MM.1S (cell line): ENCODE measurements around the gene SAMD13.

Experiments
- DNase-seq: peaks from one replicate; pipeline ENCODE4 v3.0.0-alpha.2; 2015
- H2AFZ ChIP-seq: fragments of 300-600 bp; sonication (generic); 2 replicates; pipeline ENCODE4 v1.6.0; 2016; ENCODE audit warnings: antibody characterized with exemption, low read length
- H3F3A ChIP-seq: fragments of 300-600 bp; sonication (generic); 2 replicates; pipeline ENCODE4 v1.6.1; 2016; ENCODE audit warnings: mild to moderate bottlenecking, antibody characterized with exemption, low read length, moderate library complexity, mixed read lengths; ENCODE audit not compliant: insufficient read depth
- H3K27ac ChIP-seq: fragments of 300-600 bp; sonication (generic); 2 replicates; pipeline ENCODE4 v1.5.1; 2016; ENCODE audit warnings: mild to moderate bottlenecking, low read length
- H3K27me3 ChIP-seq: fragments of 300-600 bp; sonication (generic); replicated peaks from 2 replicates; pipeline ENCODE4 v1.6.0; 2016; ENCODE audit warnings: low read length; ENCODE audit not compliant: insufficient read depth
- H3K36me3 ChIP-seq: fragments of 300-600 bp; sonication (generic); replicated peaks from 2 replicates; pipeline ENCODE4 v1.6.1; 2016; ENCODE audit warnings: mild to moderate bottlenecking, low read length, mixed read lengths; ENCODE audit not compliant: insufficient read depth
- H3K4me1 ChIP-seq: fragments of 300-600 bp; sonication (generic); 2 replicates; pipeline ENCODE4 v1.6.1; 2016; ENCODE audit warnings: low read length, mixed read lengths
- H3K4me2 ChIP-seq: fragments of 300-600 bp; sonication (generic); 2 replicates; pipeline ENCODE4 v1.6.0; 2016; ENCODE audit warnings: low read depth, low read length
- H3K4me3 ChIP-seq: fragments of 300-600 bp; sonication (generic); 2 replicates; pipeline ENCODE4 v1.5.1; 2016; ENCODE audit warnings: low read length, mixed read lengths
- H3K79me2 ChIP-seq: fragments of 300-600 bp; sonication (generic); 2 replicates; pipeline ENCODE4 v1.6.1; 2016; ENCODE audit warnings: mixed run types, low read length, mixed read lengths
- H3K9ac ChIP-seq: fragments of 300-600 bp; sonication (generic); 2 replicates; pipeline ENCODE4 v1.6.1; 2016; ENCODE audit warnings: low read length, mixed read lengths
- H3K9me2 ChIP-seq: fragments of 300-600 bp; sonication (generic); replicated peaks from 2 replicates; pipeline ENCODE4 v1.6.1; 2016; ENCODE audit warnings: mild to moderate bottlenecking, low read length, mixed read lengths; ENCODE audit not compliant: insufficient read depth
- H3K9me3 ChIP-seq: fragments of 300-600 bp; sonication (generic); replicated peaks from 2 replicates; pipeline ENCODE4 v1.6.1; 2016; ENCODE audit warnings: mild to moderate bottlenecking, low read length, mixed read lengths; ENCODE audit not compliant: insufficient read depth
- H4K20me1 ChIP-seq: fragments of 300-600 bp; sonication (generic); 2 replicates; pipeline ENCODE4 v1.6.1; 2016; ENCODE audit warnings: mild to moderate bottlenecking, low read length, moderate library complexity, mixed read lengths; ENCODE audit not compliant: insufficient read depth
- EZH2 ChIP-seq: fragments of 300-600 bp; sonication (generic); optimal IDR thresholded peaks from 2 replicates; pipeline ENCODE3; 2017; ENCODE audit warnings: low read depth, mild to moderate bottlenecking, antibody characterized with exemption, low read length, mixed read lengths
- EZH2phosphoT487 ChIP-seq: fragments of 300-600 bp; sonication (generic); IDR thresholded peaks from 2 replicates; pipeline ENCODE4 v1.6.1; 2018; ENCODE audit warnings: antibody characterized with exemption, low read length
- TF ChIP-seq, protein P1 (sequence below): fragments of 300-600 bp; sonication (generic); IDR thresholded peaks from 2 replicates; pipeline ENCODE4 v1.5.1; 2016; ENCODE audit warnings: antibody characterized with exemption, low read length, mixed read lengths

Gene SAMD13

DNA sequence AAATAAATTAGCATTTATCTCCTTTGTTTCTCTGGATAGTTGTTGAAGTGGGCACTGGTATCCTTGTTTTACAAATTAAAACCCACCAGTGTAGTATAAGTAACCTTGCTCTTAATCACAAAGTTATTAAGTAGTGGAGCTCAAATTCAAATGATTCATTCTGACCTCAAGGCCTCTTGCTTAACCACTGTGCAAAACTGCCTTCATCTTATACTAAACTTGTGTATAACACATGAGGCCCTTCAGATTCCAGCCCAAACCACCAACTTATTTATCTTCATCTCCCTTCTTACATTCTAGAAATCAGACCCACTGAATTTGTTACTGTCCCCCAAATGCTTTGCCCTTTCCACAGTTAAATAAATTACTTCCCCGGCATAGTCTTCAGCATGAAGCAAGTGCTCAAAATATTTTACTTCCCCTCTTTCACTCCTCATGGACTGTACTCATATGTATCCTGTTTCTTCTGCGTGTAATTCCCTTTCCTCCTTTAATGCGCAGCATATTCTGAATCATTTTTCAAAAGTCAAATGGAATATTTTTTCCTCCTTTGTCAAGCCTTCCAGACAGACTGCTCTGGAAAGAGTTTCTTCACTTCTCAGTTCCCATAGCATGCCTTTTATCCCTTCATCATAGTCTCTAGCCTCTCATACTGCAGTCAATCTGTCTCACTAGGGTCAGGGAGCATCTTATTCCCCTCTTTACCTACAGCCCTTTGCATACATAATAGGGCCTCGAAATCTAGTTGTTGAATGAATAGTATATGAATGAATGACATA, 77.8 kb downstream of the SAMD13 start:
- H3K27me3 ChIP-seq, result no peaks in the 10 kb centered on the region
- H3K9me3 ChIP-seq, result no peaks in the 10 kb centered on the region
- no peaks in the 10 kb centered on the region for H3K9me2 ChIP-seq
- H2AFZ ChIP-seq, result no peak overlapping the region
- H3K4me3 ChIP-seq, result no peak overlapping the region
- H3K4me2 ChIP-seq, result no peak overlapping the region
- no peaks in the 10 kb centered on the region for H3F3A ChIP-seq
- DNase-seq, result no peak
- H3K79me2 ChIP-seq, result no peaks in the 10 kb centered on the region
- H3K4me1 ChIP-seq, result no peaks in the 10 kb centered on the region
- no peaks in the 10 kb centered on the region for H4K20me1 ChIP-seq
- TF ChIP-seq EZH2, result no peak
- H3K27ac ChIP-seq, result no peak overlapping the region
- H3K9ac ChIP-seq, result no peak overlapping the region
- H3K36me3 ChIP-seq, result no peaks in the 10 kb centered on the region

DNA sequence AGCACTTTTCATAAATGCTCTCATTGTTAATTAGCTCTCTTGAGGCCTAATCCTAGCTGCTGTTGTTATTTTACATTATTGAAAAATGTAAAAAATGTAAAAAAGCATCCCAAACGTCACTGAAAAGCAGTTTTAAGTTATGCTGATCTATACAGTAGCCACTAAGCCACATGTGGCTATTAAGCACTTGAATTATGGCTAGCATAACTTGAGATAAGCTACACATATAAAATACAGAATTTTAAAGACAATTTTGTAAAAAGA, 78.3 kb downstream of the SAMD13 start:
- no peaks in the 10 kb centered on the region for H4K20me1 ChIP-seq
- H3F3A ChIP-seq, result no peaks in the 10 kb centered on the region
- H3K36me3 ChIP-seq, result no peaks in the 10 kb centered on the region
- no peak overlapping the region for H3K4me3 ChIP-seq
- DNase-seq, result no peak
- no peak overlapping the region for H3K27ac ChIP-seq
- no peak overlapping the region for H2AFZ ChIP-seq
- H3K4me2 ChIP-seq, result no peak overlapping the region
- no peak for TF ChIP-seq EZH2phosphoT487
- TF ChIP-seq, protein P1, sequence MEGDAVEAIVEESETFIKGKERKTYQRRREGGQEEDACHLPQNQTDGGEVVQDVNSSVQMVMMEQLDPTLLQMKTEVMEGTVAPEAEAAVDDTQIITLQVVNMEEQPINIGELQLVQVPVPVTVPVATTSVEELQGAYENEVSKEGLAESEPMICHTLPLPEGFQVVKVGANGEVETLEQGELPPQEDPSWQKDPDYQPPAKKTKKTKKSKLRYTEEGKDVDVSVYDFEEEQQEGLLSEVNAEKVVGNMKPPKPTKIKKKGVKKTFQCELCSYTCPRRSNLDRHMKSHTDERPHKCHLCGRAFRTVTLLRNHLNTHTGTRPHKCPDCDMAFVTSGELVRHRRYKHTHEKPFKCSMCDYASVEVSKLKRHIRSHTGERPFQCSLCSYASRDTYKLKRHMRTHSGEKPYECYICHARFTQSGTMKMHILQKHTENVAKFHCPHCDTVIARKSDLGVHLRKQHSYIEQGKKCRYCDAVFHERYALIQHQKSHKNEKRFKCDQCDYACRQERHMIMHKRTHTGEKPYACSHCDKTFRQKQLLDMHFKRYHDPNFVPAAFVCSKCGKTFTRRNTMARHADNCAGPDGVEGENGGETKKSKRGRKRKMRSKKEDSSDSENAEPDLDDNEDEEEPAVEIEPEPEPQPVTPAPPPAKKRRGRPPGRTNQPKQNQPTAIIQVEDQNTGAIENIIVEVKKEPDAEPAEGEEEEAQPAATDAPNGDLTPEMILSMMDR, result no peak
- no peak for TF ChIP-seq EZH2
- no peaks in the 10 kb centered on the region for H3K4me1 ChIP-seq
- no peaks in the 10 kb centered on the region for H3K9me2 ChIP-seq
- no peaks in the 10 kb centered on the region for H3K27me3 ChIP-seq
- no peaks in the 10 kb centered on the region for H3K79me2 ChIP-seq
- H3K9me3 ChIP-seq, result no peaks in the 10 kb centered on the region
- no peak overlapping the region for H3K9ac ChIP-seq

DNA sequence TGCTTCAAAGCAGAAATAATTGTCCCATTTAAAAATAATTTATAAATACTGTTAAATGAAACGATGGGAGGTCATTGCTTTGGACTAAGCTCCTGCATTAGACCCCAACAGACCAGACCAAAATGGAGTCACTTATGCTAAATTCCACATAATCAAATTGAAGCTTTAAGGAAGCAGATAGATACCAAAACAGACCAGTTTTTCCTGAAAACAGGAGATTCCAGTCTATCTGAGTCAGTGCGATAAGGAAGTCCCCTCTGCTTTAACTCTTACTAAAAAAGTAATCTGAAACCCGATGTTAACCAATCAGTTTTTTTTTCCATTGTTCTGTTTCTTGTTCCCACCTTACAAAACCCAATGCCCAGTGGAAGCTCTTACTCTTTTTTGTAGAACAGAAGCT, 80.6 kb downstream of the SAMD13 start:
- Histone ChIP-seq H3K79me2 (no peaks in the 10 kb centered on the region), H3K4me1 (no peaks in the 10 kb centered on the region), H3K36me3 (no peaks in the 10 kb centered on the region), H3K4me2 (no peak overlapping the region), H3K9ac (no peak overlapping the region), H3K9me2 (no peaks in the 10 kb centered on the region), H4K20me1 (no peaks in the 10 kb centered on the region), H3F3A (no peaks in the 10 kb centered on the region), H2AFZ (no peak overlapping the region), H3K9me3 (no peaks in the 10 kb centered on the region), H3K27ac (no peak overlapping the region), H3K4me3 (no peak overlapping the region), H3K27me3 (no peaks in the 10 kb centered on the region)
- DNase-seq, result no peak
- TF ChIP-seq, protein P1, result no peak
- TF ChIP-seq EZH2phosphoT487 (no peak), EZH2 (no peak)

DNA sequence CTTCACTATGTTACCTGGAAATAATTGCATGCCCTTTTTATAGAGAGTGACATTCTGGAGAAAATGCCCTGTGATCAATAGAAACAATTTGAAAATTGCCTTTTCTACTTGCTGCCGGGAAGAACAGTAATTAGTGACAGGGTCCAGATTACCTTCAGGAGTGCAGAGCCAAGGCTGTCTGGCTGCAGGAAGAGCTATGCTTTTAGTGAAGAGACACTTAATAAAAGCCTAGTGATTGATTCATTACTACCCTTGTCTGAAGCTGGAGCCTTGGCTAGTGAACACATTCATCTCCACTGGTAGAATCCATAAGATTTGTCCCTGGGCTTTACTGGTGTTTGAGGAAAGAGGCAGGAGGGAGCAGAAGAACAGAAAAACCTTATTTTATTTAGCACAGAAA, 83.8 kb downstream of the SAMD13 start:
- Histone ChIP-seq H3K9ac (no peak overlapping the region), H3K27ac (no peak overlapping the region), H3K4me3 (no peak overlapping the region), H3K9me3 (no peaks in the 10 kb centered on the region), H3K9me2 (no peaks in the 10 kb centered on the region), H3F3A (no peaks in the 10 kb centered on the region), H3K79me2 (no peaks in the 10 kb centered on the region), H2AFZ (no peak overlapping the region), H3K27me3 (no peaks in the 10 kb centered on the region), H3K4me2 (no peak overlapping the region), H3K4me1 (no peaks in the 10 kb centered on the region), H3K36me3 (no peaks in the 10 kb centered on the region), H4K20me1 (no peaks in the 10 kb centered on the region)
- TF ChIP-seq EZH2, result no peak
- no peak for DNase-seq
